CD4-positive, alpha-beta memory T cell (primary cell): ENCODE measurements around the gene APH1B. TPM values are rescaled to one million over a fixed set of nuclear protein-coding genes. Genes with fewer than 3 reads are reported as not detected.
A peak's percentile ranks its signal among the peaks of the same experiment; 100 is the strongest.

Source experiments
- CTCF ChIA-PET: fragments of 350-600 bp; sonication (Branson Sonifier 250); formaldehyde crosslinking; loops from one replicate; lab custom pipeline; 2021; ENCODE audit warnings: inconsistent platforms; ENCODE audit not compliant: partially characterized antibody; lab: Charles Lee
- POLR2A ChIA-PET: fragments of 350-600 bp; sonication (Branson Sonifier 250); formaldehyde crosslinking; loops from one replicate; lab custom pipeline; 2021; ENCODE audit not compliant: partially characterized antibody; lab: Charles Lee
- DNase-seq, 5 donors: peaks; one replicate each; pipeline versions ENCODE4 v3.0.0 to v3.0.0-alpha.2; 2020 to 2022; ENCODE audit warnings: mixed read lengths in 1 of 5
- H3K27ac ChIP-seq: one replicate; pipeline ENCODE4 v1.7.0; 2013; ENCODE audit warnings: low read depth, low read length
- H3K27me3 ChIP-seq: 2 replicates; pipeline ENCODE4 v1.7.0; 2013; ENCODE audit warnings: mild to moderate bottlenecking, low read length, moderate library complexity; ENCODE audit not compliant: insufficient read depth
- H3K36me3 ChIP-seq: 2 replicates; pipeline ENCODE4 v1.7.0; 2013; ENCODE audit warnings: mild to moderate bottlenecking, low read length, moderate library complexity; ENCODE audit not compliant: insufficient read depth
- H3K4me1 ChIP-seq: 2 replicates; pipeline ENCODE4 v1.7.0; 2013; ENCODE audit warnings: mild to moderate bottlenecking, low read length, moderate library complexity; ENCODE audit not compliant: insufficient read depth
- H3K4me3 ChIP-seq, 2 donors: one replicate each; pipeline ENCODE4 v1.7.0; 2013; ENCODE audit warnings: low read length in 2 of 2, mild to moderate bottlenecking in 1 of 2
- H3K9me3 ChIP-seq, 2 donors: one replicate each; pipeline ENCODE4 v1.7.0; 2013; ENCODE audit warnings: low read length in 2 of 2, control low read depth in 1 of 2; ENCODE audit not compliant: control insufficient read depth in 1 of 2
- H3K27ac Mint-ChIP-seq, 7 donors: one replicate each; pipeline ENCODE4 v1.8.0; 2020 to 2021; ENCODE audit warnings: mixed read lengths in 7 of 7, mild to moderate bottlenecking in 6 of 7, inconsistent platforms in 3 of 7, moderate library complexity in 3 of 7
- H3K27me3 Mint-ChIP-seq, 2 donors: one replicate each; pipeline ENCODE4 v1.8.0; 2020 to 2021; ENCODE audit warnings: mixed read lengths in 2 of 2
- H3K36me3 Mint-ChIP-seq, 2 donors: one replicate each; pipeline ENCODE4 v1.8.0; 2020 to 2021; ENCODE audit warnings: mixed read lengths in 2 of 2, inconsistent platforms in 1 of 2, mild to moderate bottlenecking in 1 of 2
- H3K4me1 Mint-ChIP-seq, 4 donors: one replicate each; pipeline ENCODE4 v1.8.0; 2020 to 2021; ENCODE audit warnings: mixed read lengths in 4 of 4, mild to moderate bottlenecking in 1 of 4
- H3K4me3 Mint-ChIP-seq, 8 donors: one replicate each; pipeline ENCODE4 v1.8.0; 2020 to 2021; ENCODE audit warnings: mixed read lengths in 8 of 8, mild to moderate bottlenecking in 7 of 8, moderate library complexity in 6 of 8, inconsistent platforms in 3 of 8
- H3K9me3 Mint-ChIP-seq, 8 donors: one replicate each; pipeline ENCODE4 v1.8.0; 2020 to 2021; ENCODE audit warnings: mixed read lengths in 8 of 8, mild to moderate bottlenecking in 5 of 8, inconsistent platforms in 3 of 8, moderate library complexity in 1 of 8
- intact Hi-C: fragments of 100-400 bp; cut with micrococcal nuclease; formaldehyde crosslinking; loops from one replicate; pipeline ENCODE4 v1.15.1; 2023
- polyA plus RNA-seq, 2 donors: library from polyadenylated mRNA; unstranded; fragments of 300-500 nt; fragmentation: Illumina TruSeq; gene quantifications; one replicate each; pipeline ENCODE4 v1.2.3, GENCODE V29; 2021
- total RNA-seq, 2 experiments: library from RNA; stranded (reverse); gene quantifications; one replicate each; pipeline ENCODE4 v1.2.3, GENCODE V29; 2021

Gene APH1B
- 10 to 100 TPM; 23.0 to 28.4 TPM for total RNA-seq
- 10 to 100 TPM; 11.9 to 13.3 TPM for polyA plus RNA-seq

DNA sequence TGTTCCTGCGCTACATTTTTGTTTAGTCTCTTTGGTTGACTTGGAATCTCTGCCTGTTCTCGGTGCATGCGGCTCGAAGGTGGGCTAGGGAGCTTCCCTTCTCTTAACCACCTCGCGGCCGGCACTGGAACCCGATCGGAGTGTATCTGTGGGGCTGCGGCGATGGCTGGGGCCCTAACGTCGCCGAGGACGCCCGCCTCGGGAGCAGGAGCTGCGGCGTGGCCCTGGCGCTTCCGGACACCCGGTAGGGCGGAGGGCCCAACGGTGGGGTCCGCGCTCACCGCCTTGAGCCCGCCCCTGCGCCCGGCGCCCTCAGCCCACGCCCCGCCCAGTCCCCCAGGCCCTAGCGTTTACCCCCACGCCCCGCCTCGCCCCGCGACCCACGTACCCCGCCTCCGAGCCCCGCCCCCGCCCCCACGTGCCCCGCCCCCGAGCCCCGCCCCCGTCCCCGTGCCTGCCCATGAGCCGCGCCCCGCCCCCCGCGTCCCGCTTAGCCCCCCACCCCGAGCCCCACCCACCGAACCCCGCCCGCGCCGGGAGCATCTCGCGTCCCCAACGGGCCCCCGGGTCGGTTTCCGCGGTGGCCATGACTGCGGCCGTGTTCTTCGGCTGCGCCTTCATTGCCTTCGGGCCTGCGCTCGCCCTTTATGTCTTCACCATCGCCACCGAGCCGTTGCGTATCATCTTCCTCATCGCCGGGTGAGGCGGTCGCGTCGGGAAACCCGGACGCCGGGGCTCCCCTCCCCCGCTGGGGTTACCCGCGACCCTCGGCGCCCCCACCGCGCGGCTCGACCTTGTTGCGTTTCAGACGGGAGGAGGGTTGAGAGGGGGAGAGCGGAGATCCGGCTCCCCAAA is at the start of gene APH1B:
TSS of gene APH1B (plus strand) at position 568 of the 855 bp plus-strand sequence. CDS start at position 587, 19 bp downstream.
- Mint-ChIP-seq H3K27me3 (no peaks in the 10 kb centered on the region), H3K9me3 (no peaks in the 10 kb centered on the region), H3K4me3 (peak within 1 kb of the TSS; percentile 84 to 90 (median 88)), H3K4me1 (peaks cover 19 to 46% (median 31%) of the 10 kb centered on the region in 4 donors), H3K27ac (peak within 1 kb of the TSS; percentile 79 to 94 (median 92)), H3K36me3 (peaks cover 0 to 9% of the 10 kb centered on the region in 2 donors)
- ChIA-PET CTCF (interaction anchor here (1.2 to 2.8 kb wide), 6 partner anchors 11 to 123 kb away, joined by 3 to 10 read pairs (median 4); partner anchors contain the start of gene RAB8B), POLR2A (interaction anchor here (0.6 to 6.9 kb wide), 12 partner anchors 15 to 1716 kb away, joined by 3 to 94 read pairs (median 4); partner anchors contain the start of genes LACTB, RAB8B and RPS27L)
- Histone ChIP-seq H3K27me3 (no peaks in the 10 kb centered on the region), H3K9me3 (no peaks in the 10 kb centered on the region), H3K36me3 (no peaks in the 10 kb centered on the region), H3K4me1 (peaks cover 31% of the 10 kb centered on the region), H3K27ac (peak within 1 kb of the TSS; percentile 68), H3K4me3 (peak within 1 kb of the TSS; percentile 66 to 84)
- intact Hi-C loops = loop anchor here (1.0 to 2.0 kb wide), 4 partner anchors 85 to 228 kb away; partner anchors contain the start of genes LACTB and RPS27L
- peak; percentile 75 to 83 (median 77) for DNase-seq

DNA sequence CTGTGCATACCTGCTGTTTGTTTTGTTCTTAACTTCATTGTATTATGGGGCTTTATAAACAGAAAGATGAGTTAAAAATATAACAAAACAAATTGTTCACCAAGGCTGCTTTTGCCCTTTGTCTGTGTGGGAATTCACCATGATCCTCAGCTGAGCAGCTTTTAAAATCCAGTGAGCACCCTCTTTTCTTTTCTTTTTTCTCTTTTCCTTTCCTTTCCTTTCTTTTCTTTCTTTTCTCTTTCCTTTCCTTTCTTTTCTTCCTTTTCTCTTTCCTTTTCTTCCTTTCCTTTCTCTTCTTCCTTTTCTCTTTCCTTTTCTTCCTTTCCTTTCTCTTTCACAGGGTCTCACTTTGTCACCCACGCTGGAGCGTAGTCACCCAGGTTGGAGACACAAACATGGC is 49.7 kb upstream of the APH1B start:
- CTCF ChIA-PET = interaction anchor here (1.3 to 6.2 kb wide), 2 partner anchors 24 to 33 kb away, joined by 3 to 62 read pairs; no protein-coding TSS in a partner anchor
- no peak for DNase-seq
- Histone ChIP-seq H3K27ac (no peak overlapping the region), H3K36me3 (peaks cover 8% of the 10 kb centered on the region), H3K4me3 (no peak overlapping the region), H3K9me3 (no peaks in the 10 kb centered on the region), H3K4me1 (peaks cover 57% of the 10 kb centered on the region), H3K27me3 (no peaks in the 10 kb centered on the region)
- Mint-ChIP-seq H3K27me3 (no peaks in the 10 kb centered on the region), H3K9me3 (no peaks in the 10 kb centered on the region), H3K4me1 (peaks cover 44 to 81% (median 62%) of the 10 kb centered on the region in 4 donors), H3K27ac (peak overlapping the region; percentile 20 to 94 (median 88)), H3K36me3 (peaks cover 9 to 42% of the 10 kb centered on the region in 2 donors), H3K4me3 (peak overlapping the region in 1 of 8 donors; percentile 46)
- intact Hi-C loops = no loop called here
- POLR2A ChIA-PET = interaction anchor here (11.5 kb wide), 1 partner anchor 33 kb away, joined by 161 read pairs; no protein-coding TSS in a partner anchor

DNA sequence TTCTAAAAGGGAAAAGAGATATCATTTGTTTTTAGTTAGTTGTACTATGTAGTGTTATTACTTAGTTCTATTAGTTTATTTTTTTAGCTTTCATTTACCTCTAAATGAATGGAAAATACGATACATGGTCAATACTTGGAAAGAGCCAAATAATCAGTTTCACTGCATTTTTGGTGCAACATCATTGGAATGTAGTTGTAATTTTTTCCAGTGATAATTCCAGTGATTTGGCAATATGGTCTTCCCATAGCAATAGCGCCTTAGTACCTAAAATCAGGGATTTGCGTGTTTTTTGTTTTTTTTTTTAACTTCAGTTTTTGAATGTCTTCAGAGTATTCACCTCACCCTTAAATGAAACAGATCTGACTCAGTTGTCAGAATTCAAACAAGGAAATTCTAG is 46.2 kb upstream of the APH1B start:
- Mint-ChIP-seq H3K9me3 (no peaks in the 10 kb centered on the region), H3K27ac (peak overlapping the region; percentile 80 to 95 (median 86)), H3K4me3 (peak overlapping the region in 5 of 8 donors; percentile 17 to 73 (median 67)), H3K27me3 (no peaks in the 10 kb centered on the region), H3K4me1 (peaks cover 54 to 82% (median 66%) of the 10 kb centered on the region in 4 donors), H3K36me3 (peaks cover 10 to 31% of the 10 kb centered on the region in 2 donors)
- Histone ChIP-seq H3K27ac (peak overlapping the region; percentile 47), H3K4me1 (peaks cover 82% of the 10 kb centered on the region), H3K27me3 (no peaks in the 10 kb centered on the region), H3K4me3 (no peak overlapping the region), H3K9me3 (no peaks in the 10 kb centered on the region), H3K36me3 (no peaks in the 10 kb centered on the region)
- CTCF ChIA-PET = interaction anchor here (0.6 to 6.2 kb wide), 6 partner anchors 9 to 65 kb away, joined by 3 to 62 read pairs (median 4); no protein-coding TSS in a partner anchor
- no peak for DNase-seq
- intact Hi-C loops = no loop called here
- POLR2A ChIA-PET = interaction anchor here (0.8 to 11.5 kb wide), 6 partner anchors 14 to 74 kb away, joined by 3 to 161 read pairs (median 8); partner anchors contain the start of genes RAB8B and RPS27L

DNA sequence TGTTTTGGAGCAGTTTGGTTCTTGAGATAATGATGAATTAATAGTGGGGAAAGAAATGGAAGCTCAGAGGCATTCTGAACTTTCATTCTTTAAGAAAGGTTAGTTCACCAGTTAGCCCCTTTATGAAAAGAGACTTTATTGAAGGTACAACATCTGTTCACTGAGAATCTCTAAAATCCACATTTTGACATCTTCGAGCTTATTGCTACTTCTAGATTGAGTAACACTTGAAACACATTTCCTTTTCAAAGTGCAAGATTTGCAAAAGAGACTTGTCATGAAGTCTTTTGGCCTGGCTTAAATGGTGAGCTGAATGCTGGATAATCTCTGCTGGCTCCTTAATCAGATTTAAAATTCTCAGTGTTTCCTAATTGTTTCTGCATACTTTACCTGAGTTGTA is 45.7 kb upstream of the APH1B start:
- CTCF ChIA-PET = interaction anchor here (1.6 to 6.2 kb wide), 5 partner anchors 9 to 66 kb away, joined by 3 to 62 read pairs (median 9); no protein-coding TSS in a partner anchor
- no peaks in the 10 kb centered on the region for H3K27me3 ChIP-seq
- Mint-ChIP-seq H3K4me1 (peaks cover 51 to 78% (median 61%) of the 10 kb centered on the region in 4 donors), H3K36me3 (peaks cover 10 to 28% of the 10 kb centered on the region in 2 donors), H3K27ac (peak overlapping the region; percentile 80 to 95 (median 86)), H3K27me3 (no peaks in the 10 kb centered on the region), H3K4me3 (peak overlapping the region; percentile 2 to 73 (median 46)), H3K9me3 (no peaks in the 10 kb centered on the region)
- no peaks in the 10 kb centered on the region for H3K9me3 ChIP-seq
- no peaks in the 10 kb centered on the region for H3K36me3 ChIP-seq
- H3K4me3 ChIP-seq = no peak overlapping the region
- POLR2A ChIA-PET = interaction anchor here (0.7 to 11.5 kb wide), 12 partner anchors 14 to 273 kb away, joined by 3 to 161 read pairs (median 4); partner anchors contain the start of genes RAB8B, RPS27L and USP3
- no peak for DNase-seq
- H3K27ac ChIP-seq = peak overlapping the region; percentile 47
- H3K4me1 ChIP-seq = peaks cover 78% of the 10 kb centered on the region
- intact Hi-C loops = loop anchor here (1.0 to 2.0 kb wide), 3 partner anchors 19 to 75 kb away; partner anchors contain the start of gene RPS27L

DNA sequence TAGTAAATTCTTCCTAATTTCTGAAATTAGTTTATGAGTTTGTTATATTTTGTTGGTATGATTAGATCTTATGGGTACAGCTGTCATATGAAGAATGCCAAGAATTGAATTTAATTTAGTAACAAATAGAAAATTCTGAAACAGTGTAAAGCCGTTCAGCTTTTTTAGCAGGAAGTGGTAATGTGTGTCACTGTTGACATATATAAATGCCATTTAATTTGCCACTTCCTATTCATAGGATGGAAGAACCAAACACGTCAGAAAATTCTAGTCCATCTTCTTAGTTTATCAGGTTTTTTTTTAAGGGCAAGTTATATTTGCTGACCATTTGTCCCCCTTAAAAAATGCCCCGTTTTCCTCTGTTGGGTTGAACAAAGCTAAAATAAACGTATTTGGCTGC is 45.0 kb upstream of the APH1B start:
- Histone ChIP-seq H3K4me3 (no peak overlapping the region), H3K9me3 (no peaks in the 10 kb centered on the region), H3K4me1 (peaks cover 77% of the 10 kb centered on the region), H3K36me3 (no peaks in the 10 kb centered on the region), H3K27ac (peak overlapping the region; percentile 47), H3K27me3 (no peaks in the 10 kb centered on the region)
- ChIA-PET CTCF (interaction anchor here (1.2 to 6.2 kb wide), 4 partner anchors 12 to 202 kb away, joined by 4 to 62 read pairs (median 10); no protein-coding TSS in a partner anchor), POLR2A (interaction anchor here (0.7 to 11.5 kb wide), 14 partner anchors 11 to 273 kb away, joined by 3 to 161 read pairs (median 4); partner anchors contain the start of genes APH1B, RAB8B, RPS27L and USP3)
- peak in 4 of 5 donors; percentile 28 to 52 (median 44) for DNase-seq
- peaks cover 0 to 3% (median 0%) of the 10 kb centered on the region in 8 donors for H3K9me3 Mint-ChIP-seq
- peak overlapping the region; percentile 80 to 95 (median 86) for H3K27ac Mint-ChIP-seq
- intact Hi-C loops = loop anchor here (1.0 to 2.0 kb wide), 3 partner anchors 20 to 76 kb away; partner anchors contain the start of gene RPS27L
- H3K36me3 Mint-ChIP-seq = peaks cover 15 to 27% of the 10 kb centered on the region in 2 donors
- peaks cover 53 to 78% (median 62%) of the 10 kb centered on the region in 4 donors for H3K4me1 Mint-ChIP-seq
- no peaks in the 10 kb centered on the region for H3K27me3 Mint-ChIP-seq
- H3K4me3 Mint-ChIP-seq = peak overlapping the region in 7 of 8 donors; percentile 24 to 73 (median 60)

DNA sequence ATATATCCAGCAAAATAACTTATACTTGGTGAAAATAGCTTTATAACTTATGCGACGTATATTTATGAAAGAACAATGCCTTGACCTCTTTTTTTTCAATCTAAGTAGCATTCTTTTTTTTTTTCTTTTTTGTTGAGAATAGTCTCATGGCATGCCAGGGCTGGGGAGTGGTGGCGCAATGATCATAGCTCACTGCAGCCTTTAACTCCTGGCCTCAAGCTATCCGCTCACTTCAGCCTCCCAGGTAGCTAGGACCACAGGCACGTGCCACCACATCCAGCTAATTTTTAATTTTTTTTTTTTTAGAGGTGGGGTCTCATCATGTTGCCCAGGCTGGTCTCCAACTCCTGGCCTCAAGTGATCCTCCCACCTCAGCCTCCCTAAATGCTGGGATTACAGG is 44.5 kb upstream of the APH1B start:
- peak overlapping the region in 4 of 7 donors; percentile 37 to 89 (median 70) for H3K27ac Mint-ChIP-seq
- intact Hi-C loops = loop anchor here (1.0 to 2.0 kb wide), 3 partner anchors 20 to 76 kb away; partner anchors contain the start of gene RPS27L
- Histone ChIP-seq H3K4me3 (no peak overlapping the region), H3K4me1 (peaks cover 76% of the 10 kb centered on the region), H3K36me3 (no peaks in the 10 kb centered on the region), H3K27me3 (no peaks in the 10 kb centered on the region), H3K9me3 (no peaks in the 10 kb centered on the region), H3K27ac (peak overlapping the region; percentile 47)
- no peak for DNase-seq
- ChIA-PET CTCF (interaction anchor here (1.2 to 6.2 kb wide), 4 partner anchors 12 to 201 kb away, joined by 4 to 62 read pairs (median 10); no protein-coding TSS in a partner anchor), POLR2A (interaction anchor here (0.8 to 11.5 kb wide), 13 partner anchors 11 to 272 kb away, joined by 3 to 161 read pairs (median 4); partner anchors contain the start of genes APH1B, RAB8B, RPS27L and USP3)
- peaks cover 54 to 78% (median 62%) of the 10 kb centered on the region in 4 donors for H3K4me1 Mint-ChIP-seq
- peak overlapping the region in 1 of 8 donors; percentile 8 for H3K4me3 Mint-ChIP-seq
- H3K9me3 Mint-ChIP-seq = peaks cover 0 to 3% (median 0%) of the 10 kb centered on the region in 8 donors
- H3K27me3 Mint-ChIP-seq = no peaks in the 10 kb centered on the region
- H3K36me3 Mint-ChIP-seq = peaks cover 15 to 25% of the 10 kb centered on the region in 2 donors
